ENCODE results near the gene TMEM170A. TPM values are rescaled to one million over a fixed set of nuclear protein-coding genes. Genes with fewer than 3 reads are reported as not detected.

The TMEM170A gene
- total RNA-seq, 1 experiment from 2014 or later, result 46.8 TPM

DNA sequence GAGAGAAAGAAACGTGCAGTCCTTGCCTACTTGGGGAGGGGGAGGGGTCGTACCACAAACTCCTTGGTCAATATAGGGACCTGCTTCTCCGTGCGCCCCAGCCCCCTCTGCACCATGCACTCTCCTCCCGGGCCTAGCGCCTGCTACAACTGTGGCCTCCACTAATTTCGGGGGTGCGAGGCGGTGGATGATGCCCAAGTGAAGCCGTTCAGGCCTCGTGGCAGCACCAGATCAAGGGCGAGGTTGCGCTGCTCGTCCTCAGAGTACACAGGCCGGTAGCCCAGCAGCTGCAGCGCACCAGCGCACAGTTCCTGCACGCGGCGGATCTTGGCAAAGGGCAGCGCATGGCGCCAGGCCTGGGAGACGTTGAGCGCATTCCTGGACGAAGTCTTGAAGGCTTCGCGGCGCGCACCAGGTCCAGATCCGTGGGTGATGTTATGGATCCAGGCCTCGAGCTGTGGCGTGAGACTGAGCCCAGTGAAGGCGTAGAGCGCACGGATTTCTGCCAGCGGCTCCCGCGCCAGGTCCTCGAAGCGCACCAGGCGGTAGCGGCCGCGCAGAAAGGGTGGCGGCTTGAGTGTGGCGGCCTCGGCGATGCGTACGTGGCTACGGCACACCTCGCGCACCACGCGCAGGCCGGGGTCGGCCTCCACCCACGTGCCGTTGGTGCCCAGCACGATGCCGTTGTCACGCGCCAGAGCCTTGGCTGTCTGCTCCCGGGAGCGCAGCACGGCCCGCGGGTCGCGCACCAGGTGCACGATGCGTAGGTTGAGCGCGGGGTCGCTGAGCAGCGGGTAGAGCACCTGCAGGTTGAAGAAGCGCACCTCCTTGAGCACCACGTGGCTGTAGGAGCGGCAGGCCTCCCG, 14.2 kb upstream of the TMEM170A start:
- Histone ChIP-seq H3K23me2 (ENCODE audit: insufficient read length, low read depth, low read length, poor library complexity, severe bottlenecking) (no peaks in the 10 kb centered on the region), H3K4me1 (ENCODE audit: insufficient read depth, low read length) (no peaks in the 10 kb centered on the region), H3K56ac (ENCODE audit: insufficient read length, low read depth, low read length) (no peak overlapping the region), H3K18ac (ENCODE audit: insufficient read length, low read depth, low read length) (no peak overlapping the region), H4K20me1 (ENCODE audit: control insufficient read depth, insufficient read depth, insufficient read length) (no peaks in the 10 kb centered on the region), H2AK5ac (ENCODE audit: insufficient read length, low read length) (no peak overlapping the region), H3K9ac (ENCODE audit: extremely low read depth, insufficient read length, low read length) (no peak overlapping the region), H3T11ph (ENCODE audit: low read length) (no peak overlapping the region), H3K23ac (ENCODE audit: insufficient read length, low read depth, low read length) (no peak overlapping the region), H2BK5ac (ENCODE audit: insufficient read length, low read length) (no peak overlapping the region), H2BK15ac (ENCODE audit: low read depth, low read length) (no peak overlapping the region), H3K27me3 (ENCODE audit: insufficient read depth, low read length) (no peaks in the 10 kb centered on the region), H2BK12ac (ENCODE audit: insufficient read length, low read depth, low read length) (no peak overlapping the region), H3K14ac (ENCODE audit: insufficient read depth, low read length) (no peak overlapping the region), H3K4ac (ENCODE audit: low read depth, low read length) (no peak overlapping the region), H3K9me3 (ENCODE audit: control insufficient read depth, low read depth, low read length) (no peaks in the 10 kb centered on the region), H2BK20ac (ENCODE audit: low read depth, low read length, poor library complexity, severe bottlenecking) (no peak overlapping the region), H3K27ac (ENCODE audit: insufficient read length, low read depth, low read length) (no peak overlapping the region), H2BK120ac (ENCODE audit: low read depth, low read length, poor library complexity, severe bottlenecking) (no peak overlapping the region), H3K79me2 (ENCODE audit: insufficient read depth, low read length) (no peaks in the 10 kb centered on the region), H4K91ac (ENCODE audit: insufficient read length, low read depth, low read length) (no peak overlapping the region), H4K8ac (replicated peaks; ENCODE audit: insufficient read length, low read depth, low read length) (no peak overlapping the region), H4K5ac (ENCODE audit: insufficient read length, low read depth, low read length) (no peak overlapping the region), H2AFZ (ENCODE audit: low read length) (no peak overlapping the region), H3K79me1 (ENCODE audit: insufficient read depth, low read depth, low read length, poor library complexity, severe bottlenecking) (no peaks in the 10 kb centered on the region), H3K4me2 (ENCODE audit: insufficient read depth, insufficient read length, low read length) (no peak overlapping the region)
- H3K27ac Mint-ChIP-seq, result peak overlapping the region in 1 of 3 experiments; percentile 1; a peak in 1 of 7 replicates
- DNase-seq, result no peak
- WGBS (ENCODE audit: extremely low coverage, insufficient read length, low lambda C conversion rate), result no CpG with 5 or more reads among the region's 80 CpGs
- H3K9me3 Mint-ChIP-seq, result no peaks in the 10 kb centered on the region
- H3K4me3 Mint-ChIP-seq, result no peak overlapping the region
- TF ChIP-seq, protein P1, sequence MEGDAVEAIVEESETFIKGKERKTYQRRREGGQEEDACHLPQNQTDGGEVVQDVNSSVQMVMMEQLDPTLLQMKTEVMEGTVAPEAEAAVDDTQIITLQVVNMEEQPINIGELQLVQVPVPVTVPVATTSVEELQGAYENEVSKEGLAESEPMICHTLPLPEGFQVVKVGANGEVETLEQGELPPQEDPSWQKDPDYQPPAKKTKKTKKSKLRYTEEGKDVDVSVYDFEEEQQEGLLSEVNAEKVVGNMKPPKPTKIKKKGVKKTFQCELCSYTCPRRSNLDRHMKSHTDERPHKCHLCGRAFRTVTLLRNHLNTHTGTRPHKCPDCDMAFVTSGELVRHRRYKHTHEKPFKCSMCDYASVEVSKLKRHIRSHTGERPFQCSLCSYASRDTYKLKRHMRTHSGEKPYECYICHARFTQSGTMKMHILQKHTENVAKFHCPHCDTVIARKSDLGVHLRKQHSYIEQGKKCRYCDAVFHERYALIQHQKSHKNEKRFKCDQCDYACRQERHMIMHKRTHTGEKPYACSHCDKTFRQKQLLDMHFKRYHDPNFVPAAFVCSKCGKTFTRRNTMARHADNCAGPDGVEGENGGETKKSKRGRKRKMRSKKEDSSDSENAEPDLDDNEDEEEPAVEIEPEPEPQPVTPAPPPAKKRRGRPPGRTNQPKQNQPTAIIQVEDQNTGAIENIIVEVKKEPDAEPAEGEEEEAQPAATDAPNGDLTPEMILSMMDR (conservative IDR thresholded peaks at IDR 0.05), result no peak
- H3K4me1 Mint-ChIP-seq, result peaks cover 5 to 6% of the 10 kb centered on the region in 2 experiments; a peak in 3 of 4 replicates
- no peaks in the 10 kb centered on the region; the same call in 1 of the 2 replicates for H3K27me3 Mint-ChIP-seq (ENCODE audit: low read depth)
- peaks cover 23 to 51% (median 49%) of the 10 kb centered on the region in 3 experiments for H3K36me3 Mint-ChIP-seq (ENCODE audit: insufficient read depth in 1 of 3, low read depth in 3 of 3)

Data from H9 (cell line).